ENCODE data around the gene IL11.

IL11 gene

DNA sequence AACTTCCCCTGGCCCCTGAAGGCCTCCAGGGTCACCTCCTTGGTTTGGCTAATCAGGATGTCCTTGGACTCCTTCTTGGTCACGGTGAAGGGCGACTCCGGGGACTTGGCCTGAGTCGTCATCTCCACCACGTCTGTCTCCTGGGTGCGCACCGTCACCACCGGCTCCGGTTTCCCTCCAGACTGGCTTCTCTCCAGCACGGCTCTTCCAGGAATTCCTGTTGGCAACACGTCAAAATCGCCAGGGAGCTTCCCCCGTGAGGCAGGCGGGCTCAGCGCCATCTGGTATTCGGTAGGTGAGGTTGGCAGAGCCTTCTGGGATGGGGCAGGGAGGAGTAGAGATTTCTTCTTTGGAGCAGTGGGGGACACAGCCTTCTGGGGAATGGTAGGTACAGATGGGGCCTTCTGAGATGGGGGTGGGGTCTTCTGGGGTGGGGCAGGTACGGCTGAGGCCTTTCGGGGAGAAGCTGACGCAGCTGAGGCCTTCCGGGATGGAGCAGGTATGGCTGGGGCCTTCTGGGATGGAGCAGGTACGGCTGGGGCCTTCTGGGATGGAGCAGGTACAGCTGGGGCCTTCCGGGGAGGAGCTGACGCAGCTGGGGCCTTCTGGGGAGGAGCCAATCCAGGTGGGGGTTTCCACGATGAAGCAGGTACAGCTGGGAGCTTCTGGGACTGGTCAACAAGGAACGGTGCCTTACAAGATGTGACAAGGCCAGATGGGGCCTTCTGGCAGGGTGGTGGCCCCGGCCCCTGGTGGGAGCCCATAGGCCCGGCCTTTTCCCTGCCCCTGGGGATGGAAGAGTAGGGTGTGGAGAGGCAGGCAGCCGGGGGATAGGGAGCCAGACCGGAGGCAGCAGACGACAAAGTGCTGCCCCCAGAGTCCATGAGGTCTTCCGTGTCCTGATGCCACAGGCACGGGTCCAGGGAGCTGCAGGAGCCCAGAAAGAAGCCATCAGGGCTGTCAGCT is 11.0 kb downstream of the IL11 start:
- H3K4ac ChIP-seq (ENCODE audit: low read depth, low read length): no peak overlapping the region
- H2BK5ac ChIP-seq (ENCODE audit: low read length): no peak overlapping the region
- H3K27me3 ChIP-seq (ENCODE audit: insufficient read depth, low read length, poor library complexity): peaks cover 5% of the 10 kb centered on the region
- H3K18ac ChIP-seq (ENCODE audit: low read length): no peak overlapping the region
- H3K56ac ChIP-seq (ENCODE audit: low read length): no peak overlapping the region
- DNase-seq: no peak
- H4K5ac ChIP-seq (ENCODE audit: low read length): no peak overlapping the region
- H2AK5ac ChIP-seq (ENCODE audit: low read length): no peak overlapping the region
- no peak overlapping the region for H3K27ac ChIP-seq (ENCODE audit: low read depth, low read length)
- H3K79me2 ChIP-seq (ENCODE audit: control insufficient read depth, insufficient read depth, low read length): no peaks in the 10 kb centered on the region
- H2BK15ac ChIP-seq (replicated peaks; ENCODE audit: low read depth): no peak overlapping the region
- H3K36me3 ChIP-seq (ENCODE audit: control insufficient read depth, insufficient read depth, low read length): no peaks in the 10 kb centered on the region
- no peak overlapping the region for H2BK120ac ChIP-seq (ENCODE audit: low read depth, low read length)
- no peak overlapping the region for H4K8ac ChIP-seq (ENCODE audit: low read depth, low read length)
- WGBS (ENCODE audit: extremely low coverage, insufficient coverage, low lambda C conversion rate): no CpG with 5 or more reads among the region's 32 CpGs
- H3K9ac ChIP-seq (ENCODE audit: low read length): no peak overlapping the region
- no peaks in the 10 kb centered on the region for H3K4me1 ChIP-seq (ENCODE audit: control insufficient read depth, low read depth, low read length)
- no peaks in the 10 kb centered on the region for H3K79me1 ChIP-seq (ENCODE audit: low read length)
- H3K23ac ChIP-seq (ENCODE audit: low read length): no peak overlapping the region
- no peak overlapping the region for H3K4me3 ChIP-seq (ENCODE audit: low read length)
- H3K4me2 ChIP-seq (ENCODE audit: low read length): no peak overlapping the region

DNA sequence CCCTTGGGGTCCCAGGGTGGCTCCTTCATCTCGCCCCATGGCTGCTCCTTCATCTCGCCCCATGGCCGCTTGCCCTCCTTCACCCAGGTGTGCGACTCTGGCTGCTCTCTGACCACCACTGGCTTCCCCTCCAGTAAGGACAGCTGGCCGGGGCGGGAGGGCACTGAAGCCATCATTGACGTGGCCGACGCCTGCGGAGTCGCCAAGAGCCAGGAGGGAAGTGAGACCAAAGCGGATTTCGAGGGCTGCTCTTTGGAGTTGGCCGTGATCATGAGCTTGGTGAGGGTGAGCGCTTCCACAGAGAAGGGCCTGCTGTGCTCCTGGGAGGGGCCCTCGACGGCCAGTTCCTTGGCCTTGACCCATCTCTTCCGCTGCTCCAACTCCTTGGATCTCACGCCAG is 11.8 kb downstream of the IL11 start:
- no peak overlapping the region for H3K4ac ChIP-seq (ENCODE audit: low read depth, low read length)
- no peak overlapping the region for H4K8ac ChIP-seq (ENCODE audit: low read depth, low read length)
- H3K27ac ChIP-seq (ENCODE audit: low read depth, low read length): no peak overlapping the region
- no peaks in the 10 kb centered on the region for H3K36me3 ChIP-seq (ENCODE audit: control insufficient read depth, insufficient read depth, low read length)
- H2BK15ac ChIP-seq (replicated peaks; ENCODE audit: low read depth): no peak overlapping the region
- H3K4me2 ChIP-seq (ENCODE audit: low read length): no peak overlapping the region
- no peak overlapping the region for H3K18ac ChIP-seq (ENCODE audit: low read length)
- no peaks in the 10 kb centered on the region for H3K4me1 ChIP-seq (ENCODE audit: control insufficient read depth, low read depth, low read length)
- no CpG with 5 or more reads among the region's 19 CpGs for WGBS (ENCODE audit: extremely low coverage, insufficient coverage, low lambda C conversion rate)
- no peak overlapping the region for H3K4me3 ChIP-seq (ENCODE audit: low read length)
- no peaks in the 10 kb centered on the region for H3K79me1 ChIP-seq (ENCODE audit: low read length)
- H2BK120ac ChIP-seq (ENCODE audit: low read depth, low read length): no peak overlapping the region
- H3K9ac ChIP-seq (ENCODE audit: low read length): no peak overlapping the region
- no peak for DNase-seq
- H3K27me3 ChIP-seq (ENCODE audit: insufficient read depth, low read length, poor library complexity): peaks cover 5% of the 10 kb centered on the region
- no peak overlapping the region for H4K5ac ChIP-seq (ENCODE audit: low read length)
- H3K56ac ChIP-seq (ENCODE audit: low read length): no peak overlapping the region
- H3K79me2 ChIP-seq (ENCODE audit: control insufficient read depth, insufficient read depth, low read length): no peaks in the 10 kb centered on the region
- no peak overlapping the region for H2AK5ac ChIP-seq (ENCODE audit: low read length)
- H3K23ac ChIP-seq (ENCODE audit: low read length): no peak overlapping the region
- H2BK5ac ChIP-seq (ENCODE audit: low read length): no peak overlapping the region

GRCh38 chr19:55355213-55355821 is 14.9 kb downstream of the IL11 start:
- H3K9ac ChIP-seq (ENCODE audit: low read length): no peak overlapping the region
- no peak overlapping the region for H2AK5ac ChIP-seq (ENCODE audit: low read length)
- H3K79me1 ChIP-seq (ENCODE audit: low read length): no peaks in the 10 kb centered on the region
- peaks cover 3% of the 10 kb centered on the region for H3K4me1 ChIP-seq (ENCODE audit: control insufficient read depth, low read depth, low read length)
- H3K4me3 ChIP-seq (ENCODE audit: low read length): no peak overlapping the region
- no CpG with 5 or more reads among the region's 13 CpGs for WGBS (ENCODE audit: extremely low coverage, insufficient coverage, low lambda C conversion rate)
- H4K8ac ChIP-seq (ENCODE audit: low read depth, low read length): no peak overlapping the region
- H4K5ac ChIP-seq (ENCODE audit: low read length): no peak overlapping the region
- no peak overlapping the region for H2BK15ac ChIP-seq (replicated peaks; ENCODE audit: low read depth)
- peak overlapping the region; percentile 7 for H3K56ac ChIP-seq (ENCODE audit: low read length)
- no peak overlapping the region for H3K4me2 ChIP-seq (ENCODE audit: low read length)
- no peak overlapping the region for H3K23ac ChIP-seq (ENCODE audit: low read length)
- H3K27ac ChIP-seq (ENCODE audit: low read depth, low read length): no peak overlapping the region
- no peak for DNase-seq
- H3K18ac ChIP-seq (ENCODE audit: low read length): no peak overlapping the region
- no peak overlapping the region for H3K4ac ChIP-seq (ENCODE audit: low read depth, low read length)
- no peaks in the 10 kb centered on the region for H3K79me2 ChIP-seq (ENCODE audit: control insufficient read depth, insufficient read depth, low read length)
- no peak overlapping the region for H2BK120ac ChIP-seq (ENCODE audit: low read depth, low read length)
- no peak overlapping the region for H2BK5ac ChIP-seq (ENCODE audit: low read length)
- peaks cover 16% of the 10 kb centered on the region for H3K27me3 ChIP-seq (ENCODE audit: insufficient read depth, low read length, poor library complexity)
- H3K36me3 ChIP-seq (ENCODE audit: control insufficient read depth, insufficient read depth, low read length): no peaks in the 10 kb centered on the region

- Histone ChIP-seq H3K79me1 (ENCODE audit: low read length) (no peaks in the 10 kb centered on the region), H3K4me2 (ENCODE audit: low read length) (peak within 1 kb of the TSS; percentile 61), H2AK5ac (ENCODE audit: low read length) (no peak within 1 kb of the TSS), H3K4me3 (ENCODE audit: low read length) (no peak within 1 kb of the TSS), H3K27me3 (ENCODE audit: insufficient read depth, low read length, poor library complexity) (peaks cover 16% of the 10 kb centered on the region), H3K23ac (ENCODE audit: low read length) (no peak within 1 kb of the TSS), H2BK120ac (ENCODE audit: low read depth, low read length) (no peak within 1 kb of the TSS), H3K56ac (ENCODE audit: low read length) (peak within 1 kb of the TSS; percentile 75), H3K9ac (ENCODE audit: low read length) (peak within 1 kb of the TSS; percentile 59), H3K4ac (ENCODE audit: low read depth, low read length) (no peak within 1 kb of the TSS), H2BK15ac (replicated peaks; ENCODE audit: low read depth) (no peak within 1 kb of the TSS), H2BK5ac (ENCODE audit: low read length) (no peak within 1 kb of the TSS), H3K18ac (ENCODE audit: low read length) (no peak within 1 kb of the TSS), H4K8ac (ENCODE audit: low read depth, low read length) (no peak within 1 kb of the TSS), H3K27ac (ENCODE audit: low read depth, low read length) (no peak within 1 kb of the TSS), H3K36me3 (ENCODE audit: control insufficient read depth, insufficient read depth, low read length) (no peaks in the 10 kb centered on the region), H3K4me1 (ENCODE audit: control insufficient read depth, low read depth, low read length) (peaks cover 3% of the 10 kb centered on the region), H4K5ac (ENCODE audit: low read length) (no peak within 1 kb of the TSS), H3K79me2 (ENCODE audit: control insufficient read depth, insufficient read depth, low read length) (no peaks in the 10 kb centered on the region)
- WGBS (ENCODE audit: extremely low coverage, insufficient coverage, low lambda C conversion rate): no CpG with 5 or more reads among the region's 43 CpGs
- DNase-seq: no peak
Measured at GRCh38 chr19:55354698-55355212, 15.5 kb downstream of the IL11 start, which contains the start of gene COX6B2. COX6B2 (minus strand) TSS chr19:55354719; CDS start chr19:55354521, 198 bp downstream.

GRCh38 chr19:55353803-55354697 is 16.2 kb downstream of the IL11 start:
- Histone ChIP-seq H3K36me3 (ENCODE audit: control insufficient read depth, insufficient read depth, low read length) (no peaks in the 10 kb centered on the region), H3K23ac (ENCODE audit: low read length) (no peak overlapping the region), H2AK5ac (ENCODE audit: low read length) (no peak overlapping the region), H4K8ac (ENCODE audit: low read depth, low read length) (no peak overlapping the region), H3K56ac (ENCODE audit: low read length) (peak overlapping the region; percentile 75), H4K5ac (ENCODE audit: low read length) (no peak overlapping the region), H3K79me2 (ENCODE audit: control insufficient read depth, insufficient read depth, low read length) (no peaks in the 10 kb centered on the region), H2BK120ac (ENCODE audit: low read depth, low read length) (no peak overlapping the region), H3K4me1 (ENCODE audit: control insufficient read depth, low read depth, low read length) (peaks cover 3% of the 10 kb centered on the region), H2BK5ac (ENCODE audit: low read length) (no peak overlapping the region), H3K27me3 (ENCODE audit: insufficient read depth, low read length, poor library complexity) (peaks cover 16% of the 10 kb centered on the region), H3K79me1 (ENCODE audit: low read length) (no peaks in the 10 kb centered on the region), H3K18ac (ENCODE audit: low read length) (no peak overlapping the region), H3K9ac (ENCODE audit: low read length) (peak overlapping the region; percentile 59), H3K4ac (ENCODE audit: low read depth, low read length) (no peak overlapping the region), H3K27ac (ENCODE audit: low read depth, low read length) (no peak overlapping the region), H3K4me2 (ENCODE audit: low read length) (peak overlapping the region; percentile 61), H3K4me3 (ENCODE audit: low read length) (no peak overlapping the region), H2BK15ac (replicated peaks; ENCODE audit: low read depth) (no peak overlapping the region)
- DNase-seq: peak; percentile 75
- no CpG with 5 or more reads among the region's 72 CpGs for WGBS (ENCODE audit: extremely low coverage, insufficient coverage, low lambda C conversion rate)

Measured in mesendoderm (in vitro differentiated cells).